Panc1 (cell line): ENCODE measurements around the gene APPL2. TPM values are rescaled to one million over a fixed set of nuclear protein-coding genes. Genes with fewer than 3 reads are reported as not detected.

Source experiments
- ATAC-seq: fragments of 200-7000 bp; cut with Tn5 transposase; 2 replicates; pipeline ENCODE4 v1.9.1; 2020; ENCODE audit warnings: mild to moderate bottlenecking, moderate library complexity
- BruUV-seq: library from RNA; stranded (reverse); fragments of 400-500 nt; replicated peaks from 2 replicates; lab custom pipeline; 2021; lab: Mats Ljungman, UMichigan
- CTCF ChIA-PET: fragments of 300-600 bp; sonication (Branson Sonifier 250); formaldehyde crosslinking; loops from one replicate; lab custom pipeline; 2022; ENCODE audit warnings: antibody characterized with exemption; lab: Charles Lee
- POLR2A ChIA-PET: fragments of 300-600 bp; sonication (Branson Sonifier 250); formaldehyde crosslinking; loops from one replicate; lab custom pipeline; 2022; ENCODE audit warnings: antibody characterized with exemption; lab: Charles Lee
- DNase-seq: peaks from one replicate; pipeline ENCODE4 v3.0.0-alpha.2; 2010; ENCODE audit warnings: low read depth, low spot score
- H3K27ac ChIP-seq: 2 replicates; pipeline ENCODE4 v1.5.1; 2011; ENCODE audit warnings: mild to moderate bottlenecking, low read length, inconsistent platforms
- H3K27me3 ChIP-seq: fragments of 200-500 bp; sonication (Bioruptor generic); 2 replicates; pipeline ENCODE4 v1.6.0; 2014; ENCODE audit warnings: low read length, inconsistent platforms; ENCODE audit not compliant: control insufficient read depth, insufficient read depth
- H3K36me3 ChIP-seq: fragments of 200-500 bp; sonication (Bioruptor generic); 2 replicates; pipeline ENCODE4 v1.5.1; 2014; ENCODE audit warnings: inconsistent platforms, mild to moderate bottlenecking, low read length, moderate library complexity; ENCODE audit not compliant: control insufficient read depth, insufficient read depth
- H3K4me1 ChIP-seq: 2 replicates; pipeline ENCODE4 v1.5.1; 2011; ENCODE audit warnings: inconsistent platforms, mild to moderate bottlenecking, low read length, moderate library complexity; ENCODE audit not compliant: control insufficient read depth, insufficient read depth
- H3K4me3 ChIP-seq, 2 experiments: 2 replicates each; pipeline ENCODE4 v1.5.1; 2011 to 2012; ENCODE audit warnings: low read depth in 2 of 2, low read length in 2 of 2, mild to moderate bottlenecking in 2 of 2, inconsistent platforms in 1 of 2, moderate library complexity in 1 of 2
- H3K9me3 ChIP-seq: fragments of 200-500 bp; sonication (Bioruptor generic); 2 replicates; pipeline ENCODE4 v1.5.1; 2014; ENCODE audit warnings: low read depth, mild to moderate bottlenecking, inconsistent platforms, low read length, moderate library complexity; ENCODE audit not compliant: control insufficient read depth, insufficient read depth
- CTCF ChIP-seq: fragments of 450-650 bp; IDR thresholded peaks from 2 replicates; pipeline ENCODE4 v1.5.1; 2017; ENCODE audit warnings: mild to moderate bottlenecking
- POLR2AphosphoS5 ChIP-seq: IDR thresholded peaks from 2 replicates; pipeline ENCODE4 v1.6.1; 2012; ENCODE audit warnings: mild to moderate bottlenecking, low read depth, low read length, moderate library complexity
- SIN3A ChIP-seq: IDR thresholded peaks from 2 replicates; pipeline ENCODE4 v1.6.1; 2012; ENCODE audit warnings: low read depth, mild to moderate bottlenecking, low read length, moderate library complexity, borderline replicate concordance; ENCODE audit not compliant: insufficient read depth
- TCF7L2 ChIP-seq: IDR thresholded peaks from 2 replicates; pipeline ENCODE4 v1.6.1; 2011; ENCODE audit warnings: mild to moderate bottlenecking, low read depth, low read length, inconsistent platforms
- in situ Hi-C: cut with HindIII; loops from 2 replicates; pipeline ENCODE4 v1.10.0; 2016; ENCODE audit warnings: low sequenced_read_pairs, low pct_unique_long_range_greater_than_20kb
- intact Hi-C: fragments of 100-400 bp; cut with micrococcal nuclease; formaldehyde crosslinking; loops from one replicate; pipeline ENCODE4 v1.10.0; 2022; ENCODE audit not compliant: unreplicated experiment
- total RNA-seq: library from RNA; stranded (reverse); gene quantifications from one replicate; pipeline ENCODE4 v1.2.1, GENCODE V29; 2021; ENCODE audit not compliant: unreplicated experiment
- TF ChIP-seq, protein P1 (sequence below), 2 experiments: IDR thresholded peaks; 2 replicates each; pipeline ENCODE4 v1.6.1; 2011 to 2012; ENCODE audit warnings: low read depth in 2 of 2, control low read depth in 1 of 2, low read length in 1 of 2, mild to moderate bottlenecking in 1 of 2, moderate library complexity in 1 of 2; ENCODE audit not compliant: insufficient read depth in 1 of 2

APPL2 gene
- total RNA-seq, 1 experiment from 2014 or later, result 21.2 TPM

DNA sequence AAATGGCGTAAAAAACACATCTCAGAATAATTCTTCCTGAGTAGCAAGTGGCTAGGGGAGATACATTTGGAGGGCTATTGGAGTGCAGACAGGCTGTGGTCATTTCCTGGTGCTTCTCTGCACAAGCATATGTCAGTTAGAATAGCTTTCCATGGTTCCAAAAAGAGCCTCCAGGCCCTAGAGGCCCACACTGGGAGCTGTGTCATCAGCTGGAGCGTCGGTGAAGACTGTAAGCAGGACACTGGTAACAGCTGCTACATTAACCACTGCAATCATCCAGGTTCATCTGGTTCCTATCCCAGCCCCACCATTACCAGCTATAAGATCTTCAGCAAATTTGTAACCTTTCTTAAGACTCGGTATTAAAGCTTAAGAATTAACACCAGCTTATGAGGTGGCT lies 31.7 kb upstream of the APPL2 start:
- Histone ChIP-seq H3K4me1 (no peaks in the 10 kb centered on the region), H3K36me3 (no peaks in the 10 kb centered on the region), H3K9me3 (no peaks in the 10 kb centered on the region), H3K27me3 (peaks cover 4% of the 10 kb centered on the region; the same call in 1 of the 2 replicates), H3K27ac (no peak overlapping the region), H3K4me3 (no peak overlapping the region)
- TF ChIP-seq SIN3A, result no peak
- no peak for TF ChIP-seq TCF7L2
- TF ChIP-seq CTCF, result no peak
- TF ChIP-seq, protein P1, sequence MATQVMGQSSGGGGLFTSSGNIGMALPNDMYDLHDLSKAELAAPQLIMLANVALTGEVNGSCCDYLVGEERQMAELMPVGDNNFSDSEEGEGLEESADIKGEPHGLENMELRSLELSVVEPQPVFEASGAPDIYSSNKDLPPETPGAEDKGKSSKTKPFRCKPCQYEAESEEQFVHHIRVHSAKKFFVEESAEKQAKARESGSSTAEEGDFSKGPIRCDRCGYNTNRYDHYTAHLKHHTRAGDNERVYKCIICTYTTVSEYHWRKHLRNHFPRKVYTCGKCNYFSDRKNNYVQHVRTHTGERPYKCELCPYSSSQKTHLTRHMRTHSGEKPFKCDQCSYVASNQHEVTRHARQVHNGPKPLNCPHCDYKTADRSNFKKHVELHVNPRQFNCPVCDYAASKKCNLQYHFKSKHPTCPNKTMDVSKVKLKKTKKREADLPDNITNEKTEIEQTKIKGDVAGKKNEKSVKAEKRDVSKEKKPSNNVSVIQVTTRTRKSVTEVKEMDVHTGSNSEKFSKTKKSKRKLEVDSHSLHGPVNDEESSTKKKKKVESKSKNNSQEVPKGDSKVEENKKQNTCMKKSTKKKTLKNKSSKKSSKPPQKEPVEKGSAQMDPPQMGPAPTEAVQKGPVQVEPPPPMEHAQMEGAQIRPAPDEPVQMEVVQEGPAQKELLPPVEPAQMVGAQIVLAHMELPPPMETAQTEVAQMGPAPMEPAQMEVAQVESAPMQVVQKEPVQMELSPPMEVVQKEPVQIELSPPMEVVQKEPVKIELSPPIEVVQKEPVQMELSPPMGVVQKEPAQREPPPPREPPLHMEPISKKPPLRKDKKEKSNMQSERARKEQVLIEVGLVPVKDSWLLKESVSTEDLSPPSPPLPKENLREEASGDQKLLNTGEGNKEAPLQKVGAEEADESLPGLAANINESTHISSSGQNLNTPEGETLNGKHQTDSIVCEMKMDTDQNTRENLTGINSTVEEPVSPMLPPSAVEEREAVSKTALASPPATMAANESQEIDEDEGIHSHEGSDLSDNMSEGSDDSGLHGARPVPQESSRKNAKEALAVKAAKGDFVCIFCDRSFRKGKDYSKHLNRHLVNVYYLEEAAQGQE (IDR thresholded peaks at IDR 0.05; ENCODE audit: insufficient read depth in 1 of 2, low read depth in 2 of 2, low read length in 1 of 2), result no peak
- no peak for TF ChIP-seq POLR2AphosphoS5
- CTCF ChIA-PET, result interaction anchor here (0.7 kb wide), 1 partner anchor 12 kb away, joined by 4 read pairs; no protein-coding TSS in a partner anchor
- no TSS peak for BruUV-seq
- POLR2A ChIA-PET, result interaction anchor here (0.5 kb wide), 1 partner anchor 49 kb away, joined by 11 read pairs; no protein-coding TSS in a partner anchor
- ATAC-seq, result no peak
- in situ Hi-C loops (no loop called here), intact Hi-C loops (no loop called here)
- no peak for DNase-seq

GRCh38 chr12:105264771-105265170 lies 28.8 kb upstream of the APPL2 start:
- ChIA-PET CTCF (no interaction called here), POLR2A (interaction anchor here (0.5 kb wide), 1 partner anchor 1689 kb away, joined by 3 read pairs; no protein-coding TSS in a partner anchor)
- in situ Hi-C loops, result no loop called here
- no peak for DNase-seq
- no TSS peak for BruUV-seq
- TF ChIP-seq, protein P1 (IDR thresholded peaks at IDR 0.05; ENCODE audit: insufficient read depth in 1 of 2, low read depth in 2 of 2, low read length in 1 of 2), result no peak
- TF ChIP-seq TCF7L2 (no peak), CTCF (no peak), SIN3A (no peak), POLR2AphosphoS5 (no peak)
- H3K4me3 ChIP-seq, result no peak overlapping the region
- peaks cover 11% of the 10 kb centered on the region for H3K27me3 ChIP-seq
- no peaks in the 10 kb centered on the region for H3K9me3 ChIP-seq
- intact Hi-C loops, result no loop called here
- H3K36me3 ChIP-seq, result no peaks in the 10 kb centered on the region
- no peak for ATAC-seq
- H3K4me1 ChIP-seq, result no peaks in the 10 kb centered on the region
- H3K27ac ChIP-seq, result no peak overlapping the region
